ENCODE measurements around the gene DHRS2. TPM values are rescaled to one million over a fixed set of nuclear protein-coding genes. Genes with fewer than 3 reads are reported as not detected.
"Not testable (repeated sequence)": the region's sequence is repeated elsewhere in the genome, so short reads cannot be mapped to it uniquely, and the experiment has no call there.

DHRS2 gene
- total RNA-seq, 1 donor from 2014 or later, result not detected

- Mint-ChIP-seq H3K36me3 (ENCODE audit: low read depth, unreplicated experiment) (peaks cover 4% of the 10 kb centered on the region), H3K27ac (ENCODE audit: unreplicated experiment) (no peak overlapping the region), H3K9me3 (ENCODE audit: unreplicated experiment) (peaks cover 3% of the 10 kb centered on the region), H3K4me1 (ENCODE audit: unreplicated experiment) (peaks cover 2% of the 10 kb centered on the region), H3K4me3 (ENCODE audit: unreplicated experiment) (no peak overlapping the region), H3K27me3 (ENCODE audit: unreplicated experiment) (peaks cover 6% of the 10 kb centered on the region)
- DNase-seq (ENCODE audit: low spot score), result no peak
- TF ChIP-seq CTCF (IDR thresholded peaks at IDR 0.05; ENCODE audit: unreplicated experiment), result no peak
Observed at GRCh38 chr14:23609001-23609400, 27.2 kb upstream of the DHRS2 start.

DNA sequence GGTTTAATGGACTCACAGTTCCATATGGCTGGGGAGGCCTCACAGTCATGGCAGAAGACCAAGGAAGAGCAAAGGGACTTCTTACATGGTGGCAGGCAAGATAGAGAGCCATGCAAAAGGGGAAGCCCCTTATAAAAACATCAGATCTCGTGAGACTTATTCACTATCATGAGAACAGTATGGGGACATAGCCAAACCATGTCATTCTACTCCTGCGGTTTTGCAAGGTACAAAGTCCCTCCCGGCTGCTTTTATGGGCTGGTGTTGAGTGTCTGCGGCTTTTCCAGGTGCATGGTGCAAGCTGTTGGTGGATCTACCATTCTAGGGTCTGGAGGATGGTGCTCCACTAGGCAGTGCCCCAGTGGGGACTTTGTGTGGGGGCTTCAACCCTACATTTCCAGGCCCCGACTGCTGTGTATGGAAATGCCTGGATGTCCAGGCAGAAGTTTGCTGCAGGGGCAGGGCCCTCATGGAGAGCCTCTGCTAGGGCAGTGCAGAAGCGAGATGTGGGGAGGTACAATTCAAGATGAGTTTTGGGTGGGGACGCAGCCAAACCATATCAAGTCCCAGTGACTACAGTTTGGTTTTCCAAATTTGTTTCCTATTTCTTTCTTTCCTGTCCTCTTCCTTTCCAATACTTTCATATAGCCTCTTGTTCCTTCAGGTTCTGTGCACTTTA, 26.6 kb upstream of the DHRS2 start:
- H3K27ac Mint-ChIP-seq (ENCODE audit: unreplicated experiment); H3K9me3 Mint-ChIP-seq (ENCODE audit: unreplicated experiment); H3K27me3 Mint-ChIP-seq (ENCODE audit: unreplicated experiment); H3K4me3 Mint-ChIP-seq (ENCODE audit: unreplicated experiment); H3K36me3 Mint-ChIP-seq (ENCODE audit: low read depth, unreplicated experiment); H3K4me1 Mint-ChIP-seq (ENCODE audit: unreplicated experiment); DNase-seq (ENCODE audit: low spot score): not testable (repeated sequence)

DNA sequence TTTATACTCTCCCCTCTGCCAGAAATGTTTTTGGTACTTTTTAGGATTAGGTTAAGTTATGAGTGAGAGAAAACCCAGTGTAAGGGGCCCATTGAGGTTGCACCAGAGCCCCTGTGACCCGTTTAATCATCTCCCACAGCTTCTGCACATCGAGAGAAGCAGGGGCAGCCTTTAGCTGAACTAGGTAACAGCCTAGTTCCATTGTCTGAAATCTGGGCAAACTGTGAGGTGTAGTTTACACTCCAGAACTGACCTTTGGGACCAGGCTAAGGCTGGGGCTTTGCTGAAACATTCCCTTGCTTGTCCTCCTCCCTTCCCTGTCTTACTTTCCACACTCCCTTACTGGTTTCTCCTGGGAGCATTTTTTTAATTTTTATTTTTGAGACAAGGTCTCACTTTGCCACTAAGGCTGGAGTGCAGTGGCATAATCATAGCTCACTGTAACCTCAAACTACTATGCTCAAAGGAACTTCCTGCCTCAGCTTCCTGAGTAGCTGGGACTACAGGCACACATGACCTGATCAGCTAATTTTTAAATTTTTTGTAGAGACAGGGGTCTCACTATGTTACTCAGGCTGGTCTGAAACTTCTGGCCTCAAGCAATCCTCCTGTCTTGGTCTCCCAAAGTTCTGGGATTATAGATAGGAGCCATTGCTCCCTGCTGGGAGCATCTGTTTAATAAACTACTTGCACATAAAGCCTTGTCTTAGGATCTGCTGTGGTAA, 25.9 kb upstream of the DHRS2 start:
- peaks cover 4% of the 10 kb centered on the region for H3K27me3 Mint-ChIP-seq (ENCODE audit: unreplicated experiment)
- peaks cover 4% of the 10 kb centered on the region for H3K36me3 Mint-ChIP-seq (ENCODE audit: low read depth, unreplicated experiment)
- H3K9me3 Mint-ChIP-seq (ENCODE audit: unreplicated experiment), result peaks cover 3% of the 10 kb centered on the region
- H3K27ac Mint-ChIP-seq (ENCODE audit: unreplicated experiment), result no peak overlapping the region
- peaks cover 2% of the 10 kb centered on the region for H3K4me1 Mint-ChIP-seq (ENCODE audit: unreplicated experiment)
- TF ChIP-seq CTCF (IDR thresholded peaks at IDR 0.05; ENCODE audit: unreplicated experiment), result no peak
- H3K4me3 Mint-ChIP-seq (ENCODE audit: unreplicated experiment), result no peak overlapping the region
- no peak for DNase-seq (ENCODE audit: low spot score)

GRCh38 chr14:23610815-23611289, 25.3 kb upstream of the DHRS2 start:
- H3K4me1 Mint-ChIP-seq (ENCODE audit: unreplicated experiment), result peaks cover 2% of the 10 kb centered on the region
- H3K36me3 Mint-ChIP-seq (ENCODE audit: low read depth, unreplicated experiment), result peaks cover 4% of the 10 kb centered on the region
- H3K4me3 Mint-ChIP-seq (ENCODE audit: unreplicated experiment), result no peak overlapping the region
- H3K27ac Mint-ChIP-seq (ENCODE audit: unreplicated experiment), result no peak overlapping the region
- peaks cover 3% of the 10 kb centered on the region for H3K9me3 Mint-ChIP-seq (ENCODE audit: unreplicated experiment)
- H3K27me3 Mint-ChIP-seq (ENCODE audit: unreplicated experiment), result peaks cover 4% of the 10 kb centered on the region
- DNase-seq (ENCODE audit: low spot score), result no peak
- no peak for TF ChIP-seq CTCF (IDR thresholded peaks at IDR 0.05; ENCODE audit: unreplicated experiment)

GRCh38 chr14:23612354-23612732, 23.8 kb upstream of the DHRS2 start:
- no peak overlapping the region for H3K4me3 Mint-ChIP-seq (ENCODE audit: unreplicated experiment)
- no peak overlapping the region for H3K27ac Mint-ChIP-seq (ENCODE audit: unreplicated experiment)
- DNase-seq (ENCODE audit: low spot score), result no peak
- H3K27me3 Mint-ChIP-seq (ENCODE audit: unreplicated experiment), result peaks cover 4% of the 10 kb centered on the region
- TF ChIP-seq CTCF (IDR thresholded peaks at IDR 0.05; ENCODE audit: unreplicated experiment), result no peak
- peaks cover 2% of the 10 kb centered on the region for H3K4me1 Mint-ChIP-seq (ENCODE audit: unreplicated experiment)
- peaks cover 3% of the 10 kb centered on the region for H3K9me3 Mint-ChIP-seq (ENCODE audit: unreplicated experiment)
- H3K36me3 Mint-ChIP-seq (ENCODE audit: low read depth, unreplicated experiment), result peaks cover 4% of the 10 kb centered on the region

Data from endothelial cell (in vitro differentiated cells).